Osteoblast (primary cell): ENCODE data around the gene MCRS1. TPM values are rescaled to one million over a fixed set of nuclear protein-coding genes. Genes with fewer than 3 reads are reported as not detected.
A peak's percentile ranks its signal among the peaks of the same experiment; 100 is the strongest.

Experiments
- DNase-seq: peaks from one replicate; pipeline ENCODE4 v3.0.0; 2011; ENCODE audit warnings: low spot score, mixed read lengths; ENCODE audit not compliant: insufficient read length; ENCODE audit errors: missing footprints
- H2AFZ ChIP-seq: 2 replicates; pipeline ENCODE4 v1.6.0; 2011; ENCODE audit warnings: mild to moderate bottlenecking, low read length
- H3K27ac ChIP-seq: 2 replicates; pipeline ENCODE4 v1.5.1; 2011; ENCODE audit warnings: mild to moderate bottlenecking, low read depth, low read length, moderate library complexity
- H3K27me3 ChIP-seq: 2 replicates; pipeline ENCODE4 v1.6.0; 2012; ENCODE audit warnings: mild to moderate bottlenecking, control low read depth, inconsistent platforms, low read length, moderate library complexity; ENCODE audit not compliant: insufficient read depth
- H3K36me3 ChIP-seq: 2 replicates; pipeline ENCODE4 v1.5.1; 2011; ENCODE audit warnings: mild to moderate bottlenecking, low read length, control low read depth, moderate library complexity; ENCODE audit not compliant: insufficient read depth
- H3K4me1 ChIP-seq: 2 replicates; pipeline ENCODE4 v1.5.1; 2011; ENCODE audit warnings: mild to moderate bottlenecking, low read length, control low read depth, moderate library complexity; ENCODE audit not compliant: insufficient read depth
- H3K4me2 ChIP-seq: 2 replicates; pipeline ENCODE4 v1.6.0; 2011; ENCODE audit warnings: mild to moderate bottlenecking, low read length; ENCODE audit not compliant: insufficient read depth
- H3K4me3 ChIP-seq: fragments of 200-600 bp; sonication (generic); 3 replicates; pipeline ENCODE4 v1.5.1; 2012; ENCODE audit warnings: mild to moderate bottlenecking, low read length, inconsistent platforms; ENCODE audit not compliant: insufficient read depth
- H3K79me2 ChIP-seq: 2 replicates; pipeline ENCODE4 v1.6.0; 2012; ENCODE audit warnings: mild to moderate bottlenecking, low read length, control low read depth, inconsistent platforms; ENCODE audit not compliant: insufficient read depth
- H3K9me3 ChIP-seq: 2 replicates; pipeline ENCODE4 v1.5.1; 2011; ENCODE audit warnings: low read depth, low read length, control low read depth
- H4K20me1 ChIP-seq: 2 replicates; pipeline ENCODE4 v1.6.0; 2012; ENCODE audit warnings: mild to moderate bottlenecking, low read length, control low read depth; ENCODE audit not compliant: insufficient read depth
- total RNA-seq: library from RNA; depleted of rRNA; stranded (reverse); fragments of >200 nt; gene quantifications from 2 replicates; pipeline ENCODE4 v1.2.3, GENCODE V29; 2012
- TF ChIP-seq, protein P1 (sequence below): IDR thresholded peaks from 2 replicates; pipeline ENCODE4 v1.5.1; 2011; ENCODE audit warnings: mild to moderate bottlenecking, low read depth, low read length, moderate library complexity; ENCODE audit errors: extremely low read depth

MCRS1 gene
- total RNA-seq, 1 donor, result 56.5 TPM

DNA sequence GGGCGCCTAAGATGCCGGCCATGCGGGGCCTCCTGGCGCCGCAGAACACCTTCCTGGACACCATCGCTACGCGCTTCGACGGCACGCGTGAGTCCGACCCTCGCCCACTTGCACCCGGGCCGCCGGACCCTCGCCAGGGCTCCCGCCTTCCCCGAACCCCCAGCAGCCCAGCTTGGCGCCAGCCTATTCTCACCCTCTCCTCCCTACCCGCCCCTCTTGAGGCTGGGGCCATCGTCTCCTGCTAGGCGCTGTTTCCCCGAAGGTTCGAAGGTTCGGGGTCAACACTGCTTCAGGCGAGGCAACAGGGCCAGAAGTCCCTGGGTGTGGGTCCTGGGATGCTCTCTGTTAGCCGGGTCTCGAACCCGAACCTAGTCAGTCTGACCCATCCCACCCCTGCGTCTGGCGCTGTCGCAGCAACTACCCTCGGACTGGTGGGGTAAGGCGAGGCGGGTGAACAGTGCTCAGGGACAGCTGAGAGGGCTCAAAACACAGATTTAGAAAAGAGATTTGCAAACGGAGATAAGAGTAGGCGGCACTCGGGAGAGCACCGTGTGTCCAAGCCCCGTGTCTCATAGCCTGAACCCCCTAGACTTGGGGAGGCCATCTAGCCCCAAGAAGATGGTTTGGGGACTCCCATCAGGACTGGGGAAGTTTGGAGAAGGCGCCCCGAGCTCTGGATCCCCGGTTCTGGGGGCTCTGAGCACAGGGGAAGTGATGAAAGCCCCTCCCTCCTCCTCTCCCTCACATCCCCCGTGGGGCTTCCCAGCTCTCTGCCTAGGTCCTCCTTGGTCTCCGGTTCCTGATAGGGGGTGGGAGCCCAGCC, 28.3 kb downstream of the MCRS1 start:
- TF ChIP-seq, protein P1, sequence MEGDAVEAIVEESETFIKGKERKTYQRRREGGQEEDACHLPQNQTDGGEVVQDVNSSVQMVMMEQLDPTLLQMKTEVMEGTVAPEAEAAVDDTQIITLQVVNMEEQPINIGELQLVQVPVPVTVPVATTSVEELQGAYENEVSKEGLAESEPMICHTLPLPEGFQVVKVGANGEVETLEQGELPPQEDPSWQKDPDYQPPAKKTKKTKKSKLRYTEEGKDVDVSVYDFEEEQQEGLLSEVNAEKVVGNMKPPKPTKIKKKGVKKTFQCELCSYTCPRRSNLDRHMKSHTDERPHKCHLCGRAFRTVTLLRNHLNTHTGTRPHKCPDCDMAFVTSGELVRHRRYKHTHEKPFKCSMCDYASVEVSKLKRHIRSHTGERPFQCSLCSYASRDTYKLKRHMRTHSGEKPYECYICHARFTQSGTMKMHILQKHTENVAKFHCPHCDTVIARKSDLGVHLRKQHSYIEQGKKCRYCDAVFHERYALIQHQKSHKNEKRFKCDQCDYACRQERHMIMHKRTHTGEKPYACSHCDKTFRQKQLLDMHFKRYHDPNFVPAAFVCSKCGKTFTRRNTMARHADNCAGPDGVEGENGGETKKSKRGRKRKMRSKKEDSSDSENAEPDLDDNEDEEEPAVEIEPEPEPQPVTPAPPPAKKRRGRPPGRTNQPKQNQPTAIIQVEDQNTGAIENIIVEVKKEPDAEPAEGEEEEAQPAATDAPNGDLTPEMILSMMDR, result no peak
- H3K4me3 ChIP-seq, result no peak overlapping the region
- no peak overlapping the region for H3K27ac ChIP-seq
- H3K4me2 ChIP-seq, result no peak overlapping the region
- peaks cover 57% of the 10 kb centered on the region for H3K27me3 ChIP-seq
- peaks cover 12% of the 10 kb centered on the region for H3K4me1 ChIP-seq
- H3K79me2 ChIP-seq, result no peaks in the 10 kb centered on the region
- no peaks in the 10 kb centered on the region for H3K9me3 ChIP-seq
- peak; percentile 84 for DNase-seq
- H3K36me3 ChIP-seq, result no peaks in the 10 kb centered on the region
- H4K20me1 ChIP-seq, result peaks cover 3% of the 10 kb centered on the region
- H2AFZ ChIP-seq, result no peak overlapping the region

DNA sequence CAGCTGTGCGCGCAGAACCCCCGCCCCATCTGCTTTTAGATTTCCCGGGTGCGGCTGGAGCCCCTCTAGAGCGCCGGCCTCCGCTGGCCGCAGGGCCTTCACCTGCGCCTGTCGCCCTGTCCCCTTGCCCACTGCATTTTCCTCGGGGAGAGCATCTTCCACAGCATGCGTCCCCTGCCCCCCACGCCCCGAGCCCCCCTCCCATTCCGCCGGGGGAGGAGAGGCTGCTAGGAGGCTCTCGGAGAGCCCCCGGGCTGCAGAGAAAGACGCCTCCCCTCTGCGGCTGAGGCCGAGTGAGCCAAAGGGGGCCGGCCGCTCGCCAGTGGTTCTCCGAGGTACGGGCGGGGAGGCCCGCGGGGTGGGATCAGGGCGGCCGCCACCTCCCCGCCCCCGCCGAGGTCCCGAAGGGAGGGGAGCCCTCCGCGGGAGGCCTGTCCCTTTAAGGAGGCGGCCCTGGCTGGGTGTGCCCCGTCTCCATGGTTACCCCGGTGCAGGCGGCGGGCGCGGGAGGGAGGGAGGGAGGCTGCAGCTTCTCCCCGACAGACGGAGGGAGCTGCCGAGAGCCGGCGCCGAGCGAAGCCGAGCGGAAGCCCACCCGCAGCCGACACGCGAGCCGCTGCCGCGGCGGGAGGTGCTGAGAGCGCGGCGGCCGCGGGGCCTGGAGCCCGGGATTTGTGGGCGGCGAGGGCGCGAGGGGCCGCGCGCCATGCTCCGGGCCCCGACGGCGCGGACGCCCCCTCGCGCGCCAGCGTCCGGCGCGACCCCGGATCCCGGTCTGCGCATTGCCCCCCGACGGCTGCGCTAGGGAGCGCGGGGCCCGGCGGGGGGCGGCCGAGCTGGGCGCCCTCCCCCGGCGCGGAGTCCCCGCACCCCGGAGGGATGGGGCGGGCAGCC, 29.2 kb downstream of the MCRS1 start, which contains the start of gene KCNH3:
Gene KCNH3, plus strand, starts transcription at position 521 of the 894 bp plus-strand sequence. CDS start 387 bp downstream, outside the sequence.
- Histone ChIP-seq H3K27ac (no peak within 1 kb of the TSS), H3K79me2 (no peaks in the 10 kb centered on the region), H3K27me3 (peaks cover 54% of the 10 kb centered on the region), H4K20me1 (peaks cover 3% of the 10 kb centered on the region), H3K4me2 (peak within 1 kb of the TSS; percentile 70), H3K4me1 (peaks cover 12% of the 10 kb centered on the region), H3K36me3 (no peaks in the 10 kb centered on the region), H3K4me3 (peak within 1 kb of the TSS; percentile 45), H2AFZ (no peak within 1 kb of the TSS), H3K9me3 (no peaks in the 10 kb centered on the region)
- DNase-seq, result peak; percentile 98
- TF ChIP-seq, protein P1, result no peak

DNA sequence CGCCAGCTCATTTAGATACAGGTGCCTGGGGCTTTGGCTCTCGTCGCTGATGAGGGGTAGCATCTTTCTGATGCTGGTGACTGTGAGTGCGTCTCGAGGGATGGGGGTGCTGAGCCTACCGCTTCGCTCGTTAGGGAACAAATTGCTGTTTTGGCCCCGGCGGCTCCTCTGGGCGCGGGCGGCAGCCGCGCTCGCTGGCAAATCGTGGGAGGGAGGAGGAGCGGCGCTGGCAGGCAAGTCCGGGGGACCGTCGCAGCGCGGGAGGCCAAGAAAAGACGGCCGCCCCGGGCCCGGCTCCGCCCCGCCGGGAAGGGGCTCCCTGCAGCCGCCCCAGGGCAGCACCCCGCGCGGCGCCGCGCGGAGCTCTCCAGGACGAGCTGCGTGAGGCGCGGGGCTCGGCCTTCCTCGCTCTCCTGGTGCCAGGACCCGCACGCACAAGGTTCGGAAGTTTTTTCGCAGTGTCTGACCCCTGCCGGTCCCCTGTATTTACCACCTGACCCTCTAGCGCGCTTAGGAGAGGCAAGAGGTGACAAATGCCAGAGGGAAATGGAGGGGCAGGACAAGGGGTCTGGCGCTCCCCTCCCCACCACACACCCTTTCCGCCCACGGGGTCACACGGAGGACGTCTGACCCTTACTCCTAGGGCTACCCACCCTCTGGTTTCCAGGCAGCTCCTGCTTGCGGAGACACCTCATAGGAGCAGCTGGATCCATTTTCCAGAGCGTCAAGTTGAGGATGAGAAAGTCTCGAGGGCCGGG, 30.0 kb downstream of the MCRS1 start:
- H3K4me1 ChIP-seq, result peaks cover 12% of the 10 kb centered on the region
- H3K4me2 ChIP-seq, result peak overlapping the region; percentile 70
- peaks cover 46% of the 10 kb centered on the region for H3K27me3 ChIP-seq
- DNase-seq, result peak; percentile 89
- no peak overlapping the region for H3K27ac ChIP-seq
- no peaks in the 10 kb centered on the region for H3K36me3 ChIP-seq
- peaks cover 3% of the 10 kb centered on the region for H4K20me1 ChIP-seq
- no peaks in the 10 kb centered on the region for H3K79me2 ChIP-seq
- no peaks in the 10 kb centered on the region for H3K9me3 ChIP-seq
- H2AFZ ChIP-seq, result peak overlapping the region; percentile 10
- TF ChIP-seq, protein P1, result no peak
- peak overlapping the region; percentile 45 for H3K4me3 ChIP-seq
